BJ (cell line): ENCODE measurements around the gene FBXO38. TPM values are rescaled to one million over a fixed set of nuclear protein-coding genes. Genes with fewer than 3 reads are reported as not detected.

Experiments
- CTCF ChIA-PET: fragments of 350-600 bp; formaldehyde crosslinking; extraction: SDS; loops from one replicate; lab custom pipeline; 2021; ENCODE audit warnings: antibody characterized with exemption, inconsistent platforms; lab: Yijun Ruan, JAX
- POLR2A ChIA-PET: fragments of 300-600 bp; sonication (Branson Sonifier 250); formaldehyde crosslinking; extraction: SDS; loops from one replicate; lab custom pipeline; 2021; ENCODE audit warnings: antibody characterized with exemption; lab: Charles Lee
- DNase-seq: peaks from one replicate; pipeline ENCODE4 v3.0.0-alpha.2; 2011; ENCODE audit warnings: low read depth
- H3K27me3 ChIP-seq: 2 replicates; pipeline ENCODE4 v1.6.0; 2011; ENCODE audit warnings: low read length; ENCODE audit not compliant: control insufficient read depth, insufficient read depth
- H3K36me3 ChIP-seq: 2 replicates; pipeline ENCODE4 v1.5.1; 2011; ENCODE audit warnings: low read length; ENCODE audit not compliant: control insufficient read depth, insufficient read depth
- H3K4me3 ChIP-seq: 2 replicates; pipeline ENCODE4 v1.5.1; 2011; ENCODE audit warnings: low read depth, mild to moderate bottlenecking, control low read depth, low read length
- CTCF ChIP-seq: IDR thresholded peaks from 2 replicates; pipeline ENCODE4 v1.5.1; 2011; ENCODE audit warnings: low read depth, mild to moderate bottlenecking, control low read depth, inconsistent platforms, low read length, moderate library complexity; ENCODE audit not compliant: insufficient read depth
- polyA plus RNA-seq: library from polyadenylated mRNA; depleted of rRNA; stranded (reverse); fragments of >200 nt; gene quantifications from 2 replicates; pipeline ENCODE4 v1.2.3, GENCODE V29; 2011

The FBXO38 gene
- polyA plus RNA-seq, 1 experiment, result 19.3 TPM

GRCh38 chr5:148471379-148471778 lies 87.6 kb downstream of the FBXO38 start:
- ChIA-PET CTCF (interaction anchor here (2.6 kb wide), 1 partner anchor 11 kb away, joined by 10 read pairs; no protein-coding TSS in a partner anchor), POLR2A (no interaction called here)
- Histone ChIP-seq H3K27me3 (no peaks in the 10 kb centered on the region), H3K4me3 (no peak overlapping the region), H3K36me3 (no peaks in the 10 kb centered on the region)
- DNase-seq, result no peak
- TF ChIP-seq CTCF, result no peak

- POLR2A ChIA-PET, result no interaction called here
- H3K36me3 ChIP-seq, result no peaks in the 10 kb centered on the region
- no peak overlapping the region for H3K4me3 ChIP-seq
- CTCF ChIA-PET, result interaction anchor here (0.6 kb wide), 2 partner anchors 19 to 175 kb away, joined by 3 read pairs; no protein-coding TSS in a partner anchor
- H3K27me3 ChIP-seq, result no peaks in the 10 kb centered on the region
- DNase-seq, result no peak
- TF ChIP-seq CTCF, result no peak
These were observed 90.3 kb downstream of the FBXO38 start for GRCh38 chr5:148474025-148474511.

GRCh38 chr5:148476302-148476701 lies 92.5 kb downstream of the FBXO38 start:
- CTCF ChIA-PET, result no interaction called here
- POLR2A ChIA-PET, result no interaction called here
- TF ChIP-seq CTCF, result no peak
- Histone ChIP-seq H3K27me3 (no peaks in the 10 kb centered on the region), H3K36me3 (no peaks in the 10 kb centered on the region), H3K4me3 (no peak overlapping the region)
- no peak for DNase-seq

GRCh38 chr5:148477429-148477828 lies 93.7 kb downstream of the FBXO38 start:
- no peak for TF ChIP-seq CTCF
- H3K27me3 ChIP-seq, result no peaks in the 10 kb centered on the region
- CTCF ChIA-PET, result no interaction called here
- POLR2A ChIA-PET, result no interaction called here
- H3K4me3 ChIP-seq, result no peak overlapping the region
- no peak for DNase-seq
- H3K36me3 ChIP-seq, result no peaks in the 10 kb centered on the region

- Histone ChIP-seq H3K36me3 (no peaks in the 10 kb centered on the region), H3K27me3 (no peaks in the 10 kb centered on the region), H3K4me3 (no peak overlapping the region)
- no peak for DNase-seq
- ChIA-PET CTCF (interaction anchor here (0.9 to 1.6 kb wide), 6 partner anchors 12 to 38 kb away, joined by 3 to 10 read pairs (median 4); no protein-coding TSS in a partner anchor), POLR2A (no interaction called here)
- no peak for TF ChIP-seq CTCF
These were observed 98.4 kb downstream of the FBXO38 start for GRCh38 chr5:148482196-148482595.
